Lung microvascular endothelial cell (primary cell): ENCODE data around the gene SLC32A1. TPM values are rescaled to one million over a fixed set of nuclear protein-coding genes. Genes with fewer than 3 reads are reported as not detected.

ENCODE experiments used
- DNase-seq, 2 donors: peaks; one replicate each; pipeline versions ENCODE4 v3.0.0 to v3.0.0-alpha.2; 2010; ENCODE audit warnings: low read depth in 2 of 2
- total RNA-seq: library from RNA; depleted of rRNA; stranded (reverse); fragments of >200 nt; gene quantifications from 2 replicates; pipeline ENCODE4 v1.2.1, GENCODE V29; 2014

The SLC32A1 gene
- total RNA-seq, 1 donor from 2014 or later, result not detected

GRCh38 chr20:38725148-38725901 lies 1.0 kb downstream of the SLC32A1 start:
- DNase-seq, result no peak

- DNase-seq, result peak; percentile 54 to 55
Observed at GRCh38 chr20:38725931-38726803, 1.9 kb downstream of the SLC32A1 start.

- DNase-seq, result peak; percentile 26 to 53
Observed at GRCh38 chr20:38726804-38727606, 2.7 kb downstream of the SLC32A1 start.

- DNase-seq, result no peak
Observed at GRCh38 chr20:38727607-38728190, 3.4 kb downstream of the SLC32A1 start.

- no peak for DNase-seq
Observed at GRCh38 chr20:38728191-38728781, 4.0 kb downstream of the SLC32A1 start.

GRCh38 chr20:38728911-38729642 lies 4.8 kb downstream of the SLC32A1 start:
- DNase-seq, result no peak

GRCh38 chr20:38729767-38730166 lies 5.5 kb downstream of the SLC32A1 start:
- no peak for DNase-seq

- DNase-seq, result no peak
Observed at GRCh38 chr20:38730167-38730988, 6.1 kb downstream of the SLC32A1 start.

- DNase-seq, result peak; percentile 66 to 72
Observed at GRCh38 chr20:38730989-38731737, 6.9 kb downstream of the SLC32A1 start.

GRCh38 chr20:38731738-38732113 lies 7.4 kb downstream of the SLC32A1 start:
- no peak for DNase-seq

- DNase-seq, result no peak
Observed at GRCh38 chr20:38732981-38733380, 8.7 kb downstream of the SLC32A1 start.

- no peak for DNase-seq
Observed at GRCh38 chr20:38735172-38735571, 10.9 kb downstream of the SLC32A1 start.

GRCh38 chr20:38737887-38738286 lies 13.6 kb downstream of the SLC32A1 start:
- DNase-seq, result no peak

GRCh38 chr20:38745757-38746156 lies 21.5 kb downstream of the SLC32A1 start:
- no peak for DNase-seq

GRCh38 chr20:38747495-38748096 lies 23.3 kb downstream of the SLC32A1 start:
- DNase-seq, result no peak

GRCh38 chr20:38748097-38748860 lies 24.0 kb downstream of the SLC32A1 start, which contains the start of gene ACTR5:
Gene ACTR5, plus strand, starts transcription at chr20:38748460. Its CDS starts 19 bp downstream, at chr20:38748479.
- peak; percentile 90 to 92 for DNase-seq

- DNase-seq, result no peak
Observed at GRCh38 chr20:38748861-38749149, 24.5 kb downstream of the SLC32A1 start.
